RKO (cell line): ENCODE measurements around the gene FBXW11.

ENCODE experiments used
- DNase-seq: peaks from one replicate; pipeline ENCODE4 v3.0.0-alpha.2; 2016; ENCODE audit warnings: low spot score

The FBXW11 gene

GRCh38 chr5:172015346-172015745 is 8.9 kb upstream of the FBXW11 start:
- no peak for DNase-seq

- DNase-seq: peak; percentile 52
These were observed 3.8 kb upstream of the FBXW11 start for GRCh38 chr5:172010278-172010677.

- DNase-seq: no peak
These were observed 3.3 kb upstream of the FBXW11 start for GRCh38 chr5:172009536-172010270.

- DNase-seq: no peak
These were observed 2.3 kb upstream of the FBXW11 start for GRCh38 chr5:172008689-172009141.

DNA sequence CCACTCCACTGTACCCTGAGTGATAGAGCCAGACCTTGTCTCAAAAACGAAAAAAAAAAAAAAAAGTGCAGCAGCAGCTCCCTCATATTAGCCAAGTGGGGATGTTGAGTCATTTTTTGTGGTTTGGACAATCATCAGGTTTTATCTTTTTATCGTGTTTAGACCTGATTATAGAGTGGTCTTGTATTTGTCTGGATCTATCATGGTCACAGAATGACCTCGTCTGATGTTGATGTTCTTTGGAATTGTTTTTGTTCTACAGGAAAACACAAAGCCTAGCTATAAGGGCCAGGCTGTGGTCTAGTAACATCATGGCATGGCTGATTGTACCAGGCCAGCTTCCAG is 1.6 kb upstream of the FBXW11 start:
- peak; percentile 34 for DNase-seq

DNA sequence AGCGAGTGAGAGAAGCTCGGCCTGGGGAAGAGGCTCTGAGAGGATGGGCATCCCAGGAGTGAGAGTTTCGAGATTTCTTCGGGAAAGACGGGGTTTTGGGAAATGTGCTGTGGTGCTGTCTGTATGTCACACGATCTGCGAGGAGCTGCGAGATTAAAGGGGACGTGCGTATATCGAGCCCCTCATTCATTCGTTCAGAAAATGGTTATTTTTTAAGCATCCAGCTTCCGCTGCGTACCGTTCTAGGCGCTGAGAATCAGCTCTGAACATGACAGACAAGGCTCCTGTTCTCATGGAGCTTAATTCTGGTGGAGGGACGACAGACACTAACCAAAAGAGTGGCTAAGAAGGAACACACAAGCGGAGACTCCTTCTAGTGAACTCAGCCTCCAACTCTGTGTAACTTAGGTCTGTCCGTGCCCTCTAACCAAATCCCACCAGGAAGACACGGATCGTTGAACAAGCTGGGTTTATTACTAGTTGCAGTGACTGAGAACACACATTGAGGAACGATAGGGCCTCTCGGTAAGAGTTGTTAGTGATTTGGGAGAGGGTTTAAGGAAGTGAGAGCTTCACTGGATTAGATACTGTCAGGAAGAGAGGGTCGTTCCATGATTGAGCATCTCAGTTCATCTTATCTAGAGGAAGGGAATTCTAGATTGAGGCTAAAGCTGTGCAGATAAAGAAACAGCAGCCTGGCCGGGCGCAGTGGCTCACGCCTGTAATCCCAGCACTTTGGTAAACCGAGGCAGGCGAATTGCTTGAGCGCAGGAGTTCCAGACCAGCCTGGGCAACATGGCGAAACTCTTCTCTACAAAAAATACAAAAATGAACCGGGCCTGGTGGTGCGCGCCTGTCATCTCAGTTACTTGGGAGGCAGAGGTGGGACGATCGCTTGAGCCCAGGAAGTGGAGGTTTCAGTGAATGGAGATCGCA is 1.0 kb upstream of the FBXW11 start:
- DNase-seq: peak; percentile 40

DNA sequence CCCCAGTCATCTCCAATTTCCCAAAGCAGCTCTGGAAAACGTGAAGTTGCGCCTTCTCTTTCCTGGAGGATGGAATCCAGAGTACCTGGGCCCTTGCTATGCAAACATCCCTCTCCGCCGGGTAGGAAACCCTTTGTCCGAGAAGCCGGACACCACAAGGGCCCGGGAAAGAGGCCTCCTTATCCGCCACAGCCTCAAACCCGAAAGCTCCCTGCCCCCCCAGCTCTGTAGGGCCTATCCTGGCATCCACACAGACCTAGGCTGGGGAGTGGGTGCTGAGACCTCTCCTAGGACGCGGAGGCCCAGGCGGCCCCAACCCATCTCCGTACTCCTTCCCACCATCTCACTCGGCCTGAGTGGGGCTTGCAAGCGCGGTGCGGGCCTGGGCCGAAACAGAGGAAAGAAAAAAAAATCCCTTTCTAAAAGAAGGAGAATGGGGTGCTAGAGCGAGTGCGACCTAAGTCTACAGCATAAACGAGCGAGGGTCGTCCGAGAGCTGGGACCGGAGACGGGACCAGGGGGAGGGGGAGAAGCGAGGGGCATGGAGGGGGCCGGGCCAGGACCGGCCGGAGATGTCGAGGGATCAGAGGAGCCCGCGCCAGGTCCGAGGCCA is 624 bp downstream of the FBXW11 start:
- peak; percentile 40 for DNase-seq

- peak; percentile 74 for DNase-seq
These were observed 1.6 kb downstream of the FBXW11 start for GRCh38 chr5:172004824-172005237.

- no peak for DNase-seq
These were observed 2.7 kb downstream of the FBXW11 start for GRCh38 chr5:172003746-172004145.

DNA sequence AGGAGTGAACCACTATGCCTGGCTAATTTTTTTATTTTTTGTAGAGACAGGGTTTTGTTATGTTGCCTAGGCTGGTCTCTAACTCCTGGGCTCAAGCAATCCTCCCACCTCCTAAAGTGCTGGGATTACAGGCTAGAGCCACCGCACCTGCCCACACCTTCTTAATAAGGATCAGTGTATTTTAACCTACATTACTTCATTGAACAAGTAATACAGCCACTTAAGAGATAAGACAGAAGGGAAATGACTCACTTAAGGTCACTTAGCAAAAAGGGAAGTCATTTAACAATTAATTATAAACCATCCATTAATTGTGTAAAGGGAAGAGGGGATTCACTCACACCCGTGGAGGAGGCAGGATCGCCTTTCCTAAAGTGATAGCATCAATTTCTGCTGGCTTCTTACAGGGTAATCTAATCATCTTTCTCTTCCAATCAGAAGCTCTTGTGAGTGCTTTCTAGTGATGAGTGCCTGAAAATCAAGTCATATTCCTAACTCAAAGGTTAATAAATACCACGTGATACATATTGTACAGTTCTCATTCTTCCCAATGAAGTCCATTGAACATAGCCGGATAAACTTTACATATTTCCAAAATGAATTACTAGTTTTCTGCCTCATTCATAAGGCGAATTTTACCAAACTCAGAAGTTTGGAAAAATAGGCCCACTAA is 3.5 kb downstream of the FBXW11 start:
- no peak for DNase-seq

DNA sequence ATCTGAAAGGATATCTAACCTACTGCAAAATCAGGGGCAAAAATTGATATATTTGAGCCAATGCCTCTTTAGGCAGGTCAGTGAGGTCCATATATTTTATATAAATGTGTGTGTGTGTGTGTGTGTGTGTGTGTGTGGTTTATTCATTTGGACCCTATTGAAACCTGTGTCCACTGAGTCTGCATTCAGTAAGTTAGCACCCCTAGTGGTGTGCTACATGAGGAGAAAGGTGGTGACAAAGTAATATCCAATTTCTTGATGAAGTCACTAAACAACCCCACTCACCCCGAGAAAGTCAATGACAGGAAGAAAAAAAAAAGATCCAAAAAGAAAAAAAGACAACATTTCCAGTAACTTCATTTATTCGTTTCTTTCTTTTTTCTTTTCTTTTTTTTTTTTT is 4.1 kb downstream of the FBXW11 start:
- DNase-seq: peak; percentile 53

- no peak for DNase-seq
These were observed 6.6 kb downstream of the FBXW11 start for GRCh38 chr5:171999877-172000276.

DNA sequence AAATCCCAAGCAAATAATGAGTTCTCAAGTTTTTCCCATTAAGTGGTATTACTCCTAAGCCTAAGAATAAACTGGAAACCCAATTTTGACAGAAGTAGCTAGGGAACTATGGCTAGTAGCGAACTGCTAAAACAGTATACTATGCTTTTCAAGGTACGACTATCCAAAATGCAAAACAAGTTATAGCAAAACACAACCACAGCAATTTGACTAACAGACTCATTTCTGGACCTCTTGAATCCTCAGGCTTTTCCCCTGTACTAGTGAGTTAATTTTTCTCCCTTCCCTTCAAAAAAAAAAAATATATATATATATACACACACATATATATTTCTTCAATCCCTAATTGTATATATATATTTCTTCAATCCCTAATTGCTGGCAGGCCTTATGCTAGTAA is 7.3 kb downstream of the FBXW11 start:
- no peak for DNase-seq

DNA sequence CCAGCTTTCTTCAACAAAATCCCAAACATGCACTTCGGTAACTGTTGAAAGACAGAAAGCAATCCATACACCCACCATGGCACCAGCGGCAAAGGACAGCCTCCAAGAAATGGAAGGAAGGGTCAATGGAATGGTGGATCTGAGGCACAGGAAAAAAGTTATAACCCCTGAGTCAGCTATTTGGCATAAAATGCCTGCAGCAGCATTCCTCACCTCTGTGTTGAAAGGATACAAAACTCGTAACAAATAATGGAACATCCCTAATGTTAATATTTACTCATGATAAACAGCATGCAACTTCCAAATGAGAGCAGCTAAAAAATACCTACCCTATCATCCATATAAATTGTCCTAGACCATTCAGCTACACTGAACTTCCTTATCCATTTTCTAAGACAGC is 9.4 kb downstream of the FBXW11 start:
- no peak for DNase-seq

GRCh38 chr5:171992813-171993212 is 13.6 kb downstream of the FBXW11 start:
- no peak for DNase-seq

DNA sequence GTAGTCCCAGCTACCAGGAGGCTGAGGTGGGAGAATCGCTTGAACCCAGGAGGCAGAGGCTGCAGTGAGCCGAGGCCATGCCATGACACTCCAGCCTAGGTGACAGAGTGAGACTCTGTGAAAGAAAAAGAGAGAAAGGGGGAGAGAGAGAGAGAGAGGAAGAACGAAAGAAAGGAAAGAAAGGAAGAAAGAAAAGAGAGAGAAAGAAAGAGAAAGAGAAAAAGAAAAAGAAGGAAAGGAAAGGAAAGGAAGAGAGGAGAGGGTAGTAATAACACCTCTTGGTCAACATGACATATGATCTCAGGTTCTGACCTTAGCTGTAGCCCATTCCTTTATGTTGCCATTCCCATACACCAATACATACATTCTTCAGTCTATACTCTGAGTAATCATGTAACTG is 14.1 kb downstream of the FBXW11 start:
- DNase-seq: no peak

GRCh38 chr5:171990713-171991015 is 15.8 kb downstream of the FBXW11 start:
- no peak for DNase-seq

DNA sequence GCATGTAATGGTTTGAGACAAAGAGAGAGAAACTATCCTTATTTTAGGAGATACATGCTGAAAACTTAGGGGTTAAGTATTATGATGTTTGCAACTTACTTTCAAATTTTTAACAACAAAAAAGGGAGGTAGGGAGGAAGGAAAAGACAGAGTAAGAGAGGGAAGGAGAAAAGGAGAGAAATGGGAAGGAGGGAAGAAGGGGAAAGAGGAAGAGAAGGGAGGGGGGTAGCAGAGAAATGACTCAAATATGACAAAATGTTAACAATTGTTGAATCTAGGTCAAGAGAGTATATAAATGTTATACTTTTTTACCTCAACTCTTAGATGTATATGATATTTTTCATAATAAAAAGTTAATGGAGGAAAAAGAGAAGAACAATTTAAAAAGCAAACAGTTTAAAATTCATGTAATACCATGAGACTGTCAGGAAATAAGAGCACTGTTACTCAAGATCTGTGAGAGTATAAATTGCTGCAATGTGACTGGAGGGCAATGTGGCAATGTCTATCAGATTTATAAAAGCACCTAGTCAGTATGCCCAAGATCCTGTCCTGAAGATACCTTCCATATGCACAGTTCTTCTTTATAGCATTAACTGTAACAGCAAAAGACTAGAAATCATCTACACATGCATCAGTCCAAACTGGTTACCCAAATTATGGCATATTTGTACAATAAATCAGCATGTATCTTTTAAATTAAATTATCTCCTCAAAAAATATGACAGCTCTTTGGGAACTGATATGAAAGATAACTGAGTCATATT is 16.3 kb downstream of the FBXW11 start:
- DNase-seq: no peak

DNA sequence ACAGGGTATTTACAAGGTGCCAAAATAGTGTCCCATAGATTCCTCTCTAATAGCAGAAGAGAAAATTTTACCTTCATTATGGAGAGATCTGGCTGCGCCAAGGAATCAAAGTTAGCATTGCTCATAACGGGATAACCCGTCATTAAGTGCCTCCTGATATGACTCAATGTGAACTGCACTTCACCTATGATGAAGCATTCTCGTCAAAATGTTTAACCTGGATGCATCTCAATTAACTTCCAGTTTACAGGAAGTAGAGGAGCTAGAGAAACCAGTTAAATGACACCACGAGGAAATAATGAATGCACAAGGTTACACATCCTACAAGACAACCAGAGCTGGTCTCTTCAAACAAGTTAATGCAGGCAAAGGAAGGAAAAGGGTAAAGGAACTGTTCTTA is 17.2 kb downstream of the FBXW11 start:
- DNase-seq: no peak

- DNase-seq: no peak
These were observed 19.7 kb downstream of the FBXW11 start for GRCh38 chr5:171986772-171987171.

DNA sequence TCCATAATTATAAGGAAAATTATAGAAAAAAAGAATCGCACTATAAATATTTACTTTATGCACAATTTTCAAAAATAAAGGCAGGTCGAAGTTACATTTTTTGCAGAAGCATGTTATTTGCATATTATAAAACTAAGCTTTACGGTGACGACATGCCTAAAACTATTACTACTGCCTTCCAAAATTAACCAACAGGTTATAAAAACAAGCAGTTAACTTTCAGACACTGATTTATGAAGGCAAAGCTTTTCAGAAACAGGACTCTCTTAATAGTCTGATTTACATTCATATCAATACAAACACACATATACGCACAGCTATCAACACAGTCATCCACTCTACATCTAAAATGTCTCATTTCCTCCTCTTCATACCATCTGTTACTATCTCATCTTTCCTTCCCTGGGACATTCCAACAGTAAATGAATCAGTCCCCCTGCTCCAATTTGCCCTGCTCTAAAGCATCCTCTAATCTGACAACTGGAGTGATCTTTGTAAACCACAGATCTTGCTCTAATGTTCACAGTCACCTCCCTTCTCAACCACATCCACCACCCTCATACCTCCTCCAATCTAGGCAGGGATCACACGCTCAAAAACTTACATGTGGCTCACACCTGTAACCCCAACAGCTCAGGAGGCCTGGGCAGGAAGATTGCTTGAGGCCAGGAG is 21.6 kb downstream of the FBXW11 start:
- peak; percentile 56 for DNase-seq
